ENCODE data around the gene BTG4. TPM values are rescaled to one million over a fixed set of nuclear protein-coding genes. Genes with fewer than 3 reads are reported as not detected.

The BTG4 gene
- total RNA-seq, 1 experiment from 2014 or later = not detected

DNA sequence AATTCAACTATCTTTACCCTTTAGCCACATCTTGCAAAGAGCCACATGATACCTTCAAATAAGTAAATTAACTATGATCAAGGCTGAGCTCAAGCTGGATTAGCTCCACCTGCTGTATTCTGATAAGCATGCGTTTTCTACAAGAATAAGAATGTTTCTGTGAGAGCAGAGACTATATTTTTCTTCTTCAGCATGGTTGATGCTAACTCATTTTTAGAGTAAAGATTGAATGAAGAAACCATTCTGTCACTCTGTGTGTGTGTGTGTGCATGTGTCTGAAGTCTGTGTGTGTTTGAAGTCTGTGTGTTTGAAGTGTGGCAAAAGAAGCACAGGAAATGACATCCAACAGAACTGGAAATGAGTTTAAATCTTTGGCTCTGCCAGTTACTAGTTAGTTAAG lies 16.4 kb upstream of the BTG4 start:
- no peaks in the 10 kb centered on the region; the same call in 1 of the 2 replicates for H3K27me3 Mint-ChIP-seq (ENCODE audit: low read depth)
- DNase-seq (ENCODE audit: low spot score) (no peak), ATAC-seq (no peak)
- H3K9me3 Mint-ChIP-seq = no peaks in the 10 kb centered on the region
- peaks cover 5% of the 10 kb centered on the region for H3K4me1 Mint-ChIP-seq
- CTCF ChIA-PET = interaction anchor here (0.7 to 1.1 kb wide), 3 partner anchors 16 to 74 kb away, joined by 3 to 6 read pairs (median 5); no protein-coding TSS in a partner anchor
- H3K4me3 Mint-ChIP-seq = no peak overlapping the region
- H3K27ac Mint-ChIP-seq = no peak overlapping the region
- POLR2A ChIA-PET = no interaction called here
- TF ChIP-seq ZNF396 (CRISPR knock-in tag; IDR thresholded peaks at IDR 0.05; ENCODE audit: borderline replicate concordance) (no peak), GTF2I (CRISPR knock-in tag; conservative IDR thresholded peaks at IDR 0.05) (no peak), NFYB (CRISPR knock-in tag; conservative IDR thresholded peaks at IDR 0.05; ENCODE audit: low read depth) (no peak), TEAD4 (CRISPR knock-in tag; IDR thresholded peaks at IDR 0.05) (no peak), EMX1 (CRISPR knock-in tag; IDR thresholded peaks at IDR 0.05) (no peak), ZNF423 (CRISPR knock-in tag; IDR thresholded peaks at IDR 0.05) (no peak), CREM (CRISPR knock-in tag; IDR thresholded peaks at IDR 0.05) (no peak)
- TF ChIP-seq, protein P1, sequence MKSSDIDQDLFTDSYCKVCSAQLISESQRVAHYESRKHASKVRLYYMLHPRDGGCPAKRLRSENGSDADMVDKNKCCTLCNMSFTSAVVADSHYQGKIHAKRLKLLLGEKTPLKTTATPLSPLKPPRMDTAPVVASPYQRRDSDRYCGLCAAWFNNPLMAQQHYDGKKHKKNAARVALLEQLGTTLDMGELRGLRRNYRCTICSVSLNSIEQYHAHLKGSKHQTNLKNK (CRISPR knock-in tag; IDR thresholded peaks at IDR 0.05) = no peak
- TF ChIP-seq, protein P2, sequence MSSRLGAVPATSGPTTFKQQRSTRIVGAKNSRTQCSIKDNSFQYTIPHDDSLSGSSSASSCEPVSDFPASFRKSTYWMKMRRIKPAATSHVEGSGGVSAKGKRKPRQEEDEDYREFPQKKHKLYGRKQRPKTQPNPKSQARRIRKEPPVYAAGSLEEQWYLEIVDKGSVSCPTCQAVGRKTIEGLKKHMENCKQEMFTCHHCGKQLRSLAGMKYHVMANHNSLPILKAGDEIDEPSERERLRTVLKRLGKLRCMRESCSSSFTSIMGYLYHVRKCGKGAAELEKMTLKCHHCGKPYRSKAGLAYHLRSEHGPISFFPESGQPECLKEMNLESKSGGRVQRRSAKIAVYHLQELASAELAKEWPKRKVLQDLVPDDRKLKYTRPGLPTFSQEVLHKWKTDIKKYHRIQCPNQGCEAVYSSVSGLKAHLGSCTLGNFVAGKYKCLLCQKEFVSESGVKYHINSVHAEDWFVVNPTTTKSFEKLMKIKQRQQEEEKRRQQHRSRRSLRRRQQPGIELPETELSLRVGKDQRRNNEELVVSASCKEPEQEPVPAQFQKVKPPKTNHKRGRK (CRISPR knock-in tag; IDR thresholded peaks at IDR 0.05; ENCODE audit: borderline replicate concordance) = no peak
- TF ChIP-seq, protein P3, sequence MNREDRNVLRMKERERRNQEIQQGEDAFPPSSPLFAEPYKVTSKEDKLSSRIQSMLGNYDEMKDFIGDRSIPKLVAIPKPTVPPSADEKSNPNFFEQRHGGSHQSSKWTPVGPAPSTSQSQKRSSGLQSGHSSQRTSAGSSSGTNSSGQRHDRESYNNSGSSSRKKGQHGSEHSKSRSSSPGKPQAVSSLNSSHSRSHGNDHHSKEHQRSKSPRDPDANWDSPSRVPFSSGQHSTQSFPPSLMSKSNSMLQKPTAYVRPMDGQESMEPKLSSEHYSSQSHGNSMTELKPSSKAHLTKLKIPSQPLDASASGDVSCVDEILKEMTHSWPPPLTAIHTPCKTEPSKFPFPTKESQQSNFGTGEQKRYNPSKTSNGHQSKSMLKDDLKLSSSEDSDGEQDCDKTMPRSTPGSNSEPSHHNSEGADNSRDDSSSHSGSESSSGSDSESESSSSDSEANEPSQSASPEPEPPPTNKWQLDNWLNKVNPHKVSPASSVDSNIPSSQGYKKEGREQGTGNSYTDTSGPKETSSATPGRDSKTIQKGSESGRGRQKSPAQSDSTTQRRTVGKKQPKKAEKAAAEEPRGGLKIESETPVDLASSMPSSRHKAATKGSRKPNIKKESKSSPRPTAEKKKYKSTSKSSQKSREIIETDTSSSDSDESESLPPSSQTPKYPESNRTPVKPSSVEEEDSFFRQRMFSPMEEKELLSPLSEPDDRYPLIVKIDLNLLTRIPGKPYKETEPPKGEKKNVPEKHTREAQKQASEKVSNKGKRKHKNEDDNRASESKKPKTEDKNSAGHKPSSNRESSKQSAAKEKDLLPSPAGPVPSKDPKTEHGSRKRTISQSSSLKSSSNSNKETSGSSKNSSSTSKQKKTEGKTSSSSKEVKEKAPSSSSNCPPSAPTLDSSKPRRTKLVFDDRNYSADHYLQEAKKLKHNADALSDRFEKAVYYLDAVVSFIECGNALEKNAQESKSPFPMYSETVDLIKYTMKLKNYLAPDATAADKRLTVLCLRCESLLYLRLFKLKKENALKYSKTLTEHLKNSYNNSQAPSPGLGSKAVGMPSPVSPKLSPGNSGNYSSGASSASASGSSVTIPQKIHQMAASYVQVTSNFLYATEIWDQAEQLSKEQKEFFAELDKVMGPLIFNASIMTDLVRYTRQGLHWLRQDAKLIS (CRISPR knock-in tag; IDR thresholded peaks at IDR 0.05; ENCODE audit: borderline replicate concordance) = no peak
- H3K36me3 Mint-ChIP-seq = no peaks in the 10 kb centered on the region

DNA sequence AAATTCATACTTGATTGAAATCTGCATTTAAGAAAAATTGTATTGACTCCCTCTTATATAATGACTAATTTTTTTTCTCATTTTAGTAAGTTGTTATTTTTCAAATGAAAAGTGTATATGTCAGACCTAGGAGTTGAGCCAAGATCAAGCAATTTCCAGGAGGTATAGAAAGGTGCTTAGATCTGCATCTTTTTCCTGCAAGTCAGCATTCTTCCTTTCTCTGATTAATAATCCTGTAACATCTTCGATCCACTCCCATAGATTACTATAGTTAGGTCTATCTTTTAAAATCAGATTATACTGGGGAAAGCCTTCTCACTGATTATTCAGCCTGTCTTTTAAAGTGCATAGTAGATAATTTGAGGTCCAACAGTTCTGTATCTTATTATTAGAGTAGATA lies 15.1 kb upstream of the BTG4 start:
- ATAC-seq = no peak
- H3K4me3 Mint-ChIP-seq = no peak overlapping the region
- no peak overlapping the region for H3K27ac Mint-ChIP-seq
- DNase-seq (ENCODE audit: low spot score) = no peak
- POLR2A ChIA-PET = no interaction called here
- CTCF ChIA-PET = no interaction called here
- TF ChIP-seq JUN (CRISPR knock-in tag; IDR thresholded peaks at IDR 0.05) = no peak
- no peaks in the 10 kb centered on the region for H3K9me3 Mint-ChIP-seq
- H3K27me3 Mint-ChIP-seq (ENCODE audit: low read depth) = no peaks in the 10 kb centered on the region; the same call in 1 of the 2 replicates
- H3K4me1 Mint-ChIP-seq = peaks cover 5% of the 10 kb centered on the region
- H3K36me3 Mint-ChIP-seq = no peaks in the 10 kb centered on the region

DNA sequence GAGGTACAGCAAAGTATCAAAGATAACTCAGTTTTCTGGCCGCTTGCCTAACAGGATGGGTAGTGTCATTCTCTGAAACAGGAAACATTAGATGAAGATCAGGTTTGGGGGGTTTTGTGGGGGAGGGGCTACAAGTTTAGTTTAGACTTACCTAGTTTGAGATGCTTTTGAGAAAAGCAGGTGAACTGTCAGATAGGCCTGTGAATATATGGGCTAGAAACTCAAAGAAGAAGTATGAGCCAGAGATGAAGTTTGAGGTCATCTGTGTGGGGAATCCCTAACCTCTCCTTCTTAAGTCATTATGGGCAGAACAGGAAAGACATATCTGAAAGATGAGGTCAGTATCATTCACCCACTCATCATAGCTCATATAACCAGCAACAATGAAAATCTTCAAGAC lies 14.3 kb upstream of the BTG4 start:
- no peak for ATAC-seq
- Mint-ChIP-seq H3K9me3 (no peaks in the 10 kb centered on the region), H3K4me3 (no peak overlapping the region), H3K27me3 (ENCODE audit: low read depth) (no peaks in the 10 kb centered on the region), H3K4me1 (peaks cover 5% of the 10 kb centered on the region), H3K36me3 (no peaks in the 10 kb centered on the region), H3K27ac (no peak overlapping the region)
- ChIA-PET POLR2A (no interaction called here), CTCF (no interaction called here)
- no peak for DNase-seq (ENCODE audit: low spot score)
- TF ChIP-seq ZNF317 (CRISPR knock-in tag; IDR thresholded peaks at IDR 0.05; ENCODE audit: borderline replicate concordance, low read depth) (no peak), ESRRA (CRISPR knock-in tag; IDR thresholded peaks at IDR 0.05; ENCODE audit: borderline replicate concordance) (no peak), NFATC4 (CRISPR knock-in tag; IDR thresholded peaks at IDR 0.05) (no peak), ZNF232 (CRISPR knock-in tag; IDR thresholded peaks at IDR 0.05) (no peak), CREM (CRISPR knock-in tag; IDR thresholded peaks at IDR 0.05) (no peak), PRRX2 (CRISPR knock-in tag; IDR thresholded peaks at IDR 0.05) (no peak), ZNF671 (CRISPR knock-in tag; IDR thresholded peaks at IDR 0.05) (no peak)
- TF ChIP-seq, protein P4, sequence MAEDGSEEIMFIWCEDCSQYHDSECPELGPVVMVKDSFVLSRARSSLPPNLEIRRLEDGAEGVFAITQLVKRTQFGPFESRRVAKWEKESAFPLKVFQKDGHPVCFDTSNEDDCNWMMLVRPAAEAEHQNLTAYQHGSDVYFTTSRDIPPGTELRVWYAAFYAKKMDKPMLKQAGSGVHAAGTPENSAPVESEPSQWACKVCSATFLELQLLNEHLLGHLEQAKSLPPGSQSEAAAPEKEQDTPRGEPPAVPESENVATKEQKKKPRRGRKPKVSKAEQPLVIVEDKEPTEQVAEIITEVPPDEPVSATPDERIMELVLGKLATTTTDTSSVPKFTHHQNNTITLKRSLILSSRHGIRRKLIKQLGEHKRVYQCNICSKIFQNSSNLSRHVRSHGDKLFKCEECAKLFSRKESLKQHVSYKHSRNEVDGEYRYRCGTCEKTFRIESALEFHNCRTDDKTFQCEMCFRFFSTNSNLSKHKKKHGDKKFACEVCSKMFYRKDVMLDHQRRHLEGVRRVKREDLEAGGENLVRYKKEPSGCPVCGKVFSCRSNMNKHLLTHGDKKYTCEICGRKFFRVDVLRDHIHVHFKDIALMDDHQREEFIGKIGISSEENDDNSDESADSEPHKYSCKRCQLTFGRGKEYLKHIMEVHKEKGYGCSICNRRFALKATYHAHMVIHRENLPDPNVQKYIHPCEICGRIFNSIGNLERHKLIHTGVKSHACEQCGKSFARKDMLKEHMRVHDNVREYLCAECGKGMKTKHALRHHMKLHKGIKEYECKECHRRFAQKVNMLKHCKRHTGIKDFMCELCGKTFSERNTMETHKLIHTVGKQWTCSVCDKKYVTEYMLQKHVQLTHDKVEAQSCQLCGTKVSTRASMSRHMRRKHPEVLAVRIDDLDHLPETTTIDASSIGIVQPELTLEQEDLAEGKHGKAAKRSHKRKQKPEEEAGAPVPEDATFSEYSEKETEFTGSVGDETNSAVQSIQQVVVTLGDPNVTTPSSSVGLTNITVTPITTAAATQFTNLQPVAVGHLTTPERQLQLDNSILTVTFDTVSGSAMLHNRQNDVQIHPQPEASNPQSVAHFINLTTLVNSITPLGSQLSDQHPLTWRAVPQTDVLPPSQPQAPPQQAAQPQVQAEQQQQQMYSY (CRISPR knock-in tag; IDR thresholded peaks at IDR 0.05) = no peak
- TF ChIP-seq, protein P5, sequence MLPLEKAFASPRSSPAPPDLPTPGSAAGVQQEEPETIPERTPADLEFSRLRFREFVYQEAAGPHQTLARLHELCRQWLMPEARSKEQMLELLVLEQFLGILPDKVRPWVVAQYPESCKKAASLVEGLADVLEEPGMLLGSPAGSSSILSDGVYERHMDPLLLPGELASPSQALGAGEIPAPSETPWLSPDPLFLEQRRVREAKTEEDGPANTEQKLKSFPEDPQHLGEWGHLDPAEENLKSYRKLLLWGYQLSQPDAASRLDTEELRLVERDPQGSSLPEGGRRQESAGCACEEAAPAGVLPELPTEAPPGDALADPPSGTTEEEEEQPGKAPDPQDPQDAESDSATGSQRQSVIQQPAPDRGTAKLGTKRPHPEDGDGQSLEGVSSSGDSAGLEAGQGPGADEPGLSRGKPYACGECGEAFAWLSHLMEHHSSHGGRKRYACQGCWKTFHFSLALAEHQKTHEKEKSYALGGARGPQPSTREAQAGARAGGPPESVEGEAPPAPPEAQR (CRISPR knock-in tag; IDR thresholded peaks at IDR 0.05) = no peak
- TF ChIP-seq, protein P6, sequence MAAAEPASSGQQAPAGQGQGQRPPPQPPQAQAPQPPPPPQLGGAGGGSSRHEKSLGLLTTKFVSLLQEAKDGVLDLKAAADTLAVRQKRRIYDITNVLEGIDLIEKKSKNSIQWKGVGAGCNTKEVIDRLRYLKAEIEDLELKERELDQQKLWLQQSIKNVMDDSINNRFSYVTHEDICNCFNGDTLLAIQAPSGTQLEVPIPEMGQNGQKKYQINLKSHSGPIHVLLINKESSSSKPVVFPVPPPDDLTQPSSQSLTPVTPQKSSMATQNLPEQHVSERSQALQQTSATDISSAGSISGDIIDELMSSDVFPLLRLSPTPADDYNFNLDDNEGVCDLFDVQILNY (CRISPR knock-in tag; IDR thresholded peaks at IDR 0.05) = no peak
- TF ChIP-seq, protein P7, sequence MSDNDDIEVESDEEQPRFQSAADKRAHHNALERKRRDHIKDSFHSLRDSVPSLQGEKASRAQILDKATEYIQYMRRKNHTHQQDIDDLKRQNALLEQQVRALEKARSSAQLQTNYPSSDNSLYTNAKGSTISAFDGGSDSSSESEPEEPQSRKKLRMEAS (CRISPR knock-in tag; IDR thresholded peaks at IDR 0.05) = no peak
